GM12892 (cell line): Measurements from ENCODE around the gene SAYSD1.

Experiments
- DNase-seq: peaks from one replicate; pipeline ENCODE4 v3.0.0; 2011; ENCODE audit not compliant: insufficient read length
- FAIRE-seq: peaks from 2 replicates; lab custom pipeline; 2011; peaks lifted over from hg19 to GRCh38; lab: Jason Lieb, UNC
- POLR2A ChIP-seq: IDR thresholded peaks from 2 replicates; pipeline ENCODE4 v1.6.1; 2011; ENCODE audit warnings: low read depth, low read length, control low read depth
- POLR2AphosphoS5 ChIP-seq: IDR thresholded peaks from 2 replicates; pipeline ENCODE4 v1.6.1; 2011; ENCODE audit warnings: low read depth, low read length, control low read depth
- TAF1 ChIP-seq: IDR thresholded peaks from 2 replicates; pipeline ENCODE4 v1.6.1; 2011; ENCODE audit warnings: low read depth, mild to moderate bottlenecking, control low read depth, low read length, borderline replicate concordance

Gene SAYSD1

DNA sequence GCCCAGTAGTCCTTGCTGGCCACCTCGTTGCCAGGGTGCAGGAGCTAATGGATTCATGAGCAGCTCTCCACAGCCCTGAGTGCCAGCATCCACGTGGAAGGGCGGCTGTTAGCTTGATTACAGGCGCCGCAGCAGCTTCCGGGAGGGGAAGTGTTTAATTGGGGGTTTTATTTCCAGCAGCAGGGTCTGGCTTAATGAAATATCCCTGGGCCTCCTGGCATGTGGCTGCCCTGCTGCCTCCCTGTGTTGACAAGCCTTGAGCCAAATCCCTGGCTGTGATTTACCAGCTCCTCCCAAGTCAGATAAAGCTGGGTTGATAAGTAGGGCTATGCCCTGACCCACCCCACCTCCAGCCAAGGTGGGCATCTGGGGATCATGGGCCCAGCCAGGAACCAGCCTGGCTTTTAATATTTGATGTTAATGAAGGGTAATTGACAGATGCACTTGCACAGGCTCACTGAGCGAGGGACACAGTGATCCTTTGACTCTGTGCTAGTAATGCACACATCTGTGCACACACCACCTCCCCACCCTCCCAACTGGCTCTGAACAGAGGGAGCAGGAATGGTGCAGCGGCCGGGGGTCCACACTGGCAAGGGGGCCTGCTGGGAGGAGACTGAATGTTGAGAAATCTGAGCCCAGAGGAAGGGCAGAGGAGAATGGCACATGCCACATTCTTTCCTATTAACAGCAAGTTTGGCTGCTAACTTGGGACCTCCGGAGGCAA lies 52.8 kb downstream of the SAYSD1 start:
- no peak for TF ChIP-seq POLR2AphosphoS5
- TF ChIP-seq TAF1: no peak
- TF ChIP-seq POLR2A: no peak
- FAIRE-seq (no peak), DNase-seq (no peak)

DNA sequence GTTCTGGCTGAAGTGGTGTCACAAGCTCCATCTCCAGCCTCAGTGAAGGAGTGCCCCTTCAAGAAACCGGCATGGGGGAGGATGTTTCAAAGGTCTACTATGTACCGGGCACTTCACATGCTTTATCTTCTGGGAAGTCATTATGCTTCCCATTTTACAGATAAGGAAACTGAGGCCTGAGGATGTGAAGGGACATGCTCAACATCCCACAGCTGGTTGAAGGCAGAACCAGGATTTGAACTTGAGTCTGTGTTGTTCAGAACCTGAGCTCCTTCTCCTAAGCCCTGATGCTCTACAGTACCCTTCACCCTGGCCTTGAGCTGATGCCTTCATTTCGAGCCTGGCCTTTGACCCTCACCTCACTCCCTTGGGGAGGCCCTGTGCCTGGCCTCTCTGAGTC lies 53.4 kb downstream of the SAYSD1 start:
- TF ChIP-seq POLR2A: no peak
- no peak for TF ChIP-seq TAF1
- no peak for TF ChIP-seq POLR2AphosphoS5
- DNase-seq: no peak
- no peak for FAIRE-seq

DNA sequence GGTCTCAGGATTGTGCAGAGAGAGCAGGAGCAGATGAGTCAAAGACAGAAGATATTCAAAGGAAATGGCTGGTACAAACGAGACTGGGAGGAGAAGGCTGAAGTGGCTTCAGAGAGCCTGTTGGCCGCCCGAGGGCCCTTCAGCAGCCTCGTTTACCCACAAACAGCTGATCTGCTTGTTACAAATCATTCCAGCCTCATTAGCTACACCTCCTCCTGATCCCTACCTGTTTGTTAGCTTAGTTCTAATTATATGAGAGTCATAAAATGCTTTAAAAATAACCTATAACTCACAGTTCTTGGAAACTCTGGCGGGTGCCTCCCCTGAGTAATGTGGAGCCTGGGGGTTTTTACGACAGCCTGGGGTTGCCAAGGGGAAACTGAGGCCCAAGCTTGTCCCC lies 53.8 kb downstream of the SAYSD1 start:
- FAIRE-seq (no peak), DNase-seq (no peak)
- TF ChIP-seq TAF1: no peak
- TF ChIP-seq POLR2A: no peak
- no peak for TF ChIP-seq POLR2AphosphoS5

DNA sequence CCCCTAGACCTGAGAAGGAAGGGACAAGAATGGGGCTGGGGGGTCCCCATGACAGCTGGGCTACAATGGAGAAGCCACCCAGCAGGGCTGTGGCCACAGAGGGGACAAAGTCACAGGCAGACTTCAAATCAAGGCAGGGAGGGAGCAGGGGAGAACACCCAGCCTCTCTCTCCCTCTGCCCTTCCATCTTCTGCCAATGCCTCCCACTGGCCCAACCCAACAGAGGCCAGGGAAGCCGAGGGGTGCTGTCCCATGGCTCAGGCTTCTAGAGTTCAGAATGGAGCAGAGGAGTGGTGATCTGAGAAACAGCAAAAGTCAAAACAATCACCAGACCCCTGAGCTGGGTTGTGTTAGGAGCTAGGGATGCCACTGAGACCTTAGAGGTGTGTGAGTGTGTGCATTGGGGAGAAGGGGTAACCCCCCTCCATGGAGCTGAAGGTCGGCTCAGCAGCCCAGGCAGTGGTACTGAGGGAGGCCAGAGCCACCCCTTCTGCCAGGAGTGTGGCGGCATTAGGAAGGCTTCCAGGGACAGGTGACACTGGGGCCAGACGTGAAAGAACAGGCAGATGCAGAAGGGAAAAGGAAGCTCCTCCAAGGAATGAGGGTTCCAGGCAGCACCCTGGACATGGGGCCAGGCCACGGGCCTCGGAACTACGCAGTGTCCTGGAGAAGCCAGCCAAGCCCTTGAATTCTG lies 54.4 kb downstream of the SAYSD1 start:
- TF ChIP-seq TAF1: no peak
- TF ChIP-seq POLR2AphosphoS5: no peak
- no peak for TF ChIP-seq POLR2A
- DNase-seq (no peak), FAIRE-seq (no peak)

DNA sequence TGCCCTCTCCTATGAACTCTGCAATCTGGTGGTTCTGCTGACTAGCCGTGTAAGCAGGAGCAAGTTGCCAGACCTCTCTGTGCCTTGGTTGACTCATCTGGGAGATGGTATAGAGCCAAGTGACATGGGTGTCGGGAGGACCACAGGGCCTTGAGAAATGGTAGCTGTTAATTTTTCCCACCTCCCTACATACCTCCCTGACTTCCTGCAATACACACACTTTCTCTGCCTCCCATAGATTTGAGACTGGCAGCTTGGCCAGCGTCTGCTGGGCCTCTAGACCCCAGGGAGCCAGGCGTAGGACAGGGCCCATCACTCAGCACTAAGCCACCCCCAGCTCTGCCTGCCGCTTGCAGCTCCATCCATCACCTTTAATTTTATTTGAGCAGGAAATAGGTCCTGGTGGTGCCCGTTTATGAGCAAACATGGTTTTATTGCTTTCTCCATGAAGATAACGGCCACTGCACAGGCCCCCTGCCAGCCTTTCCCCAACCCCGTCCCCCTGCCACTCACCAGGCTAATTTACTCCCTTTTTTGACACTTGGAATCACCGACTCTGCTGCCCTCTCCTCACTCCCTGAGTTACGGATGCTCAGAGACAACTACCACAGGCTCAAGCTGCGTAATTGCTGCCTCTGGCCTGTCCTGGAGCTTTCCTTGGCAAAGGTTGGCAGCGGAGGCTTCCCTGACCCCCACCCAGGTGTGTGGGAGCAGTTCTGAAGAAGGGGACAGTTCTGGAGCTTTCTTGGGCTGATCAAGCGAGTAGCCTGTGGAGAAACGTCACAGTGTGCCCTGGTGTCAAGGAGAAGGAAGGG lies 55.3 kb downstream of the SAYSD1 start:
- DNase-seq (no peak), FAIRE-seq (no peak)
- TF ChIP-seq TAF1: no peak
- no peak for TF ChIP-seq POLR2AphosphoS5
- no peak for TF ChIP-seq POLR2A

DNA sequence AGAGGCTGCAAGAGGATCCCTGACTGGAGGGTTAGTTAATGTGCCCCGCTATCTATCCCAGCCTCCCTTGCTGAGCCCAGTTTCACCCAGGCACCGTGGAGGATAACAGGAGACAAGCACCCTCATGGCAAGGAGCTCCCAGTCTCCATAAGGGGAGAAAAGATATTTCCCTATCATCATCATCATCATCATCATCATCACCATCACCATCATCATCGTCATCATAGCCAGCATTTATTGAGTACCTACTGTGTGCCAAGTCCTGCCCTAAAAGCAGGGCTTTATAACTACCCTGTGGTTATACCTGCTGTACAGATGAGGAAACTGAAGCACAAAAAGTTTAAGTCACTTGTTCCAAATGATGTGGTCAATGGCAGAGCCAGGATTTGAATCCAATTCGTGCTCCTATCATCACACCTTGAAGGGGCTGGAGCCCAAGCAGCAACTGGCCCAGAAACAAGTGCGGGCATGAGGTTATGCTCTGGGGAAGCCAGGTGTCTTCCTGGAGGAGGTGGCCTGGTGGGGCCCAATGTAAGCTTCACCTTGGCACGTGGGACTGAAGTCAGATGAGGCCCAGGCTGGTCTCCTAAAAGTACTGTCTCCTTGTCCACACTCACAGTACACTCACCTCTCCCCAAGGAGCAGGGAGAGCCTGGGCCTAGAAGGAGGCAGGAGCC lies 56.4 kb downstream of the SAYSD1 start:
- FAIRE-seq (no peak), DNase-seq (no peak)
- no peak for TF ChIP-seq POLR2A
- TF ChIP-seq POLR2AphosphoS5: no peak
- no peak for TF ChIP-seq TAF1

DNA sequence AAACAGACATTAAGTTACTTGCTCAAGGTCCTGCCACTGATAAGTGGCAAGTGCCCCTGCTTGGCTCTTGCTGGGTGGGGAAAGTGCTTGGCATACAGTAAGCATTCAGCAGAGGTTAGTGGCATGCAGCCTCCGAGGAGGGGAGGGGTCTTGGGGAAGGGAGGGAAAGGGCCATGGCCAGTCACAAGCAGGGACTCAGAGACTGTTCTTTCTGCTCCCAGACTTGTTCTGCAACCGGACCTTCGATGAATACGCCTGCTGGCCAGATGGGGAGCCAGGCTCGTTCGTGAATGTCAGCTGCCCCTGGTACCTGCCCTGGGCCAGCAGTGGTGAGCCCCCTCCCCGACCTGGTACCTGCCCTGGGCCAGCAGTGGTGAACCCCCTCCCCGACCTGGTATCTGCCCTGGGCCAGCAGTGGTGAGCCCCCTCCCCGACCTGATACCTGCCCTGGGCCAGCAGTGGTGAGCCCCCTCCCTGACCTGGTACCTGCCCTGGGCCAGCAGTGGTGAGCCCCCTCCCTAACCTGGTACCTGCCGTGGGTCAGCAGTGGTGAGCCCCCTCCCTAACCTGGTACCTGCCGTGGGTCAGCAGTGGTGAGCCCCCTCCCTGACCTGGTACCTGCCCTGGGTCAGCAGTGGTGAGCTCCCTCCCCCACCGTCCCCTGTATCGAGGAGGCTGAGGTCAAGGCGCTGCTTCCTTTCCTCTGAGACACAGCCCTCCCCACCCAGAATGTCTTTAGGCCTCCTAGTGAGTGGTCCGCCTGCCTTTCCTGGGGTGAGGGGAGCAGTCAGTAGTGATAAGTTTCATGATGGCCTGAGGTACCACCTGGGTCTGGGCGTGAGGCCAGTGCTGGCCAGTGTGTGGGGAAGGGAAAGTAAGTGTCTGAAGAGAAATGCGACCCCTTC lies 57.5 kb downstream of the SAYSD1 start:
- no peak for TF ChIP-seq POLR2AphosphoS5
- DNase-seq (no peak), FAIRE-seq (no peak)

DNA sequence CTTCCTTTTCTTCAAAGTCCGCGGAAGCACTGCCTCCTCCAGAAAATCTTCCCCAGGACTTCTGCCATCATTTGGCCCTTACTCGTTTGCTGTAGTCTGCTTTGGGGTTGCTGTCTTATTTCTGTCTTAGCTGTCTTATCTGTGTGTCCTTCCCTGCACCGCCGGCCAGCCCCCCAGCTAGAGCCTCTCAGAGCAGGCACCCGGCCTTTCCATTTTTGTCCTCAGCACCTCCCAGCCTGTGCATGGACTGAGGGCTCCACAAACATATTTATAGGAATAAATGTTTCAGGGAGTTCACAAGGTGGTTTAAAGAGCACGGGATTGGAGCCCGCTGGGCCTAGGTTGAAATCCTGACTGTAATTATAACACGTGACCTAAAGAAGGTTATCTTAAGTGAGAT lies 58.3 kb downstream of the SAYSD1 start:
- TF ChIP-seq TAF1 (no peak), POLR2A (no peak), POLR2AphosphoS5 (no peak)
- no peak for FAIRE-seq
- DNase-seq: no peak

DNA sequence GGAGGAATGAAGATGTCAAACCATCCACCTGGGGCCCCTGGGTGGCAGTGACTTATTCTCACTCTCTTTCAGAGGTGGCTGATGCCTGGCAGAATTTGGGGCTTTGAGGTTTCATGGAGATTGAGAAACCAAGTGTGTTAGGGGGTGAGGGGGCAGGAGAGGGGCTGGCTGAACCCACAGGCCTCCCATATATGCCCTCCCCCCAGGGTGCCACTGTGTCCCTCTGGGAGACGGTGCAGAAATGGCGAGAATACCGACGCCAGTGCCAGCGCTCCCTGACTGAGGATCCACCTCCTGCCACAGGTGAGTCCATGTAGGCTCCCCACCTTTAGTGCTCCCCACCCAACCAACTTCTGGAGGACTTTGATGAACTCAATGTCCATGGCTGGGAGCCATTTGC lies 58.8 kb downstream of the SAYSD1 start:
- no peak for DNase-seq
- no peak for TF ChIP-seq POLR2AphosphoS5
- no peak for TF ChIP-seq POLR2A
- no peak for TF ChIP-seq TAF1
- no peak for FAIRE-seq

DNA sequence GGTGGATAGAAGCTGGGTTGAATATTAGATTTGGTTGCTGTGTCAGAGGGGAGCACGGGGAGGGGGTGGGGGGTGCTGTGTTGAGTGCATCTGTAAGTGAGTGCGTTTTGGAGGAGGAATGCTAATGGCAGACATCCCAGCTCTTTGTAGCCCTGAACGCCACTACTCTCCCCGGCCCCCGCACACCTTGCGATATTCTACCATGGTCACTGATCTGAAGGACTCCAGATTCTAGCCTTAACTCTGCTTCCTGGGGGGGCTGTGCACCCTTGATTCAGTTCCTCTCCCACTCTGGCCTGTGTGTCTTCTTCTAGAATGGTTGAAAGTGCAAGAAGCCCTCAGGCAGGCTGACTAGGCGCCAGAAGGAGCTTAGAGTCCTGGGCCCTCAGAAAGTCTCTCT lies 59.3 kb downstream of the SAYSD1 start:
- no peak for FAIRE-seq
- no peak for DNase-seq
- TF ChIP-seq POLR2A (no peak), TAF1 (no peak), POLR2AphosphoS5 (no peak)
